Measurements from ENCODE around the gene NDUFA7.

DNA sequence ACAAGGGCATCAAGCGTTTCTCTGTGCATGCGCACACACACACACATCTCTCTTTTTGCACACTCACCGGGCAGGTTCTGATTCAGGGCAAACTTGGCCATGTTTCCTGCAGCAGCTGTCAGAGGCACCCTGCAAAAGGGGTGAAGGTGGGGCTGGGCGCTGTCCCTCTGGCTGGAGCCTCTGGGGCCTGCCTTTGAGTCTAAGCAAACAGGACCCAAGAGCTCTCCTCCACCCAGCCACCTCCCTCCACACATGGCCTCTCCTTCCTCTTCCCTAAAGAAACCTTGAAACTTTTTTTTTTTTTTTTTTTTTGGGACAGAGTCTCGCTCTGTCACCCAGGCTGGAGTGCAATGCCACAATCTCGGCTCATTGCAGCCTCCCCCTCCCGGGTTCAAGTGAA is 16.6 kb upstream of the NDUFA7 start:
- no peak for TF ChIP-seq TCF12 (IDR thresholded peaks at IDR 0.05)
- TF ChIP-seq TCF12 (CRISPR knock-in tag; IDR thresholded peaks at IDR 0.05): no peak
- no peak for TF ChIP-seq EHMT2 (IDR thresholded peaks at IDR 0.05; ENCODE audit: borderline replicate concordance, low read depth, low read length)
- TF ChIP-seq RXRB (CRISPR knock-in tag; IDR thresholded peaks at IDR 0.05; ENCODE audit: borderline replicate concordance): no peak
- TF ChIP-seq, protein P1, sequence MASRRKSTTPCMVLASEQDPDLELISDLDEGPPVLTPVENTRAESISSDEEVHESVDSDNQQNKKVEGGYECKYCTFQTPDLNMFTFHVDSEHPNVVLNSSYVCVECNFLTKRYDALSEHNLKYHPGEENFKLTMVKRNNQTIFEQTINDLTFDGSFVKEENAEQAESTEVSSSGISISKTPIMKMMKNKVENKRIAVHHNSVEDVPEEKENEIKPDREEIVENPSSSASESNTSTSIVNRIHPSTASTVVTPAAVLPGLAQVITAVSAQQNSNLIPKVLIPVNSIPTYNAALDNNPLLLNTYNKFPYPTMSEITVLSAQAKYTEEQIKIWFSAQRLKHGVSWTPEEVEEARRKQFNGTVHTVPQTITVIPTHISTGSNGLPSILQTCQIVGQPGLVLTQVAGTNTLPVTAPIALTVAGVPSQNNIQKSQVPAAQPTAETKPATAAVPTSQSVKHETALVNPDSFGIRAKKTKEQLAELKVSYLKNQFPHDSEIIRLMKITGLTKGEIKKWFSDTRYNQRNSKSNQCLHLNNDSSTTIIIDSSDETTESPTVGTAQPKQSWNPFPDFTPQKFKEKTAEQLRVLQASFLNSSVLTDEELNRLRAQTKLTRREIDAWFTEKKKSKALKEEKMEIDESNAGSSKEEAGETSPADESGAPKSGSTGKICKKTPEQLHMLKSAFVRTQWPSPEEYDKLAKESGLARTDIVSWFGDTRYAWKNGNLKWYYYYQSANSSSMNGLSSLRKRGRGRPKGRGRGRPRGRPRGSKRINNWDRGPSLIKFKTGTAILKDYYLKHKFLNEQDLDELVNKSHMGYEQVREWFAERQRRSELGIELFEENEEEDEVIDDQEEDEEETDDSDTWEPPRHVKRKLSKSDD (CRISPR knock-in tag; IDR thresholded peaks at IDR 0.05; ENCODE audit: low read depth): no peak
- no peak for TF ChIP-seq MAZ (IDR thresholded peaks at IDR 0.05; ENCODE audit: borderline replicate concordance, low read depth, low read length)
- TF ChIP-seq MAZ (CRISPR knock-in tag; IDR thresholded peaks at IDR 0.05; ENCODE audit: low read depth): no peak
- no peak for TF ChIP-seq TARDBP (CRISPR knock-in tag; IDR thresholded peaks at IDR 0.05)

All from HepG2 (cell line).